Epithelial cell of prostate (primary cell): ENCODE data around the gene PHB1.

Experiments
- DNase-seq: peaks from one replicate; pipeline ENCODE4 v3.0.0-alpha.2; 2011; ENCODE audit warnings: low read depth, low spot score
- H3K27ac ChIP-seq: fragments of 450-650 bp; 2 replicates; pipeline ENCODE4 v1.5.1; 2017; ENCODE audit warnings: mild to moderate bottlenecking

Gene PHB1

DNA sequence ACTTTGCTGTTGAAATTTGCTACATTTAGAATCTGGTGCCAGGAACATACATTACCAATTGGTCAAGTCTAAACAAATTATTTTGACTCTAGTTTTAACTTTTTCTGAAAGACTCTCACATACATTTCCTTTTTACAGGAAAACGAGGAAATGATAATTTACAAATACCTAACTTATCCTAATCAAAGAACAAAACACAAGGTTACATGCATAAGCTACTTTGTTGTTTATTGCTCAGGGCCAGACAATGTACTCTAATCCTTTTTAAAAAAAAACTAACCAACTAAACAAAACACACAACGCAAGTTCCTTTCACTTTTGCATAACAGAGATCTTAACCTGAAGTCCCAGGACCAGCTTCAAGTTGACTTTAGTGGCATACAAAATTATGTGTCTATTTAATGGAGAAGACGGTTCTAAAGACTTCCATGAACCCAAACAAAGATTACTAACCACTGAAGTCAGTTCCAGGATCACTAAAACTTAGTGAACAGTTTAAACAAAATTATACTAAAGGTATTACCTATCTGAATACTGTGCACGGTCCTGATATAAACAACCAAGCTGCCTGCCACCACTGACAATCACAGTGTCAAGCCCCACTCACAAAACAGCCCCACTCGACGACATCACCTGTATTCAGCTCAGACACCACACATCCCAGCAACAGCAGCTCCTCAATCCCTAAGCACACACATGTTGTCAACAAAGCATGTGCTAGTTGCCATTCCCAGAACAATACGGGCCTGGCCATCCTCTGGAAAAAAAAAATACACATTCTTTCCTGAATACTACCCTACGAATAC is 54.5 kb downstream of the PHB1 start:
- no peak for DNase-seq
- H3K27ac ChIP-seq, result peak overlapping the region; percentile 85

DNA sequence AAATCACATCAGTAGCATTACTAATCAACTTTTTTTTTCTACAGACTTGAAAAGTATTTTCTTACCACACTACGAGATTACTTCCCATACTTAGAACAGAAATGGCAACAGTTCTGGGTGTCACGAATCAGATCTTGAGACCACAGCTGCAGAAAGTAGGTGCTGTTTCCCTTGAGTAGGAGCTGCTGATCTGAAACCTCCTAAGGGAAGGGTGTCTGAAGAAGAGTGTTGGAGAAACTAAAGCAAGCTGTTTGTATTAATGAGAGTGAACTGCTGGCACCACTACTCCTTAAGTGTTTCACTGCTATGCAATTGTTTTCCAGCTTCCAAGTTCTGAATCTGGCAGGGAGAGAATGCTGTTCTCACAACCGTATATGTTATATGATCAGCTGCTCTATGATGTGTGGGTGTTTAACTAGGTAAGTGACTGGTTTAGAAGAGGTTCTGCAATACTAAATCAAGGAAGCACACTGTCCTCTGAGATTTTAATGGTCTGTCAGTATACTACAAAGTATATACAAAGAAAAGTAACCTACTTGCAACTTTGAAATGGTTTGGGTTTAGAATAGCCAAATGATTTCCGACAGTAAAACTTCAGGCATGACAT is 55.9 kb downstream of the PHB1 start:
- H3K27ac ChIP-seq, result no peak overlapping the region
- no peak for DNase-seq

DNA sequence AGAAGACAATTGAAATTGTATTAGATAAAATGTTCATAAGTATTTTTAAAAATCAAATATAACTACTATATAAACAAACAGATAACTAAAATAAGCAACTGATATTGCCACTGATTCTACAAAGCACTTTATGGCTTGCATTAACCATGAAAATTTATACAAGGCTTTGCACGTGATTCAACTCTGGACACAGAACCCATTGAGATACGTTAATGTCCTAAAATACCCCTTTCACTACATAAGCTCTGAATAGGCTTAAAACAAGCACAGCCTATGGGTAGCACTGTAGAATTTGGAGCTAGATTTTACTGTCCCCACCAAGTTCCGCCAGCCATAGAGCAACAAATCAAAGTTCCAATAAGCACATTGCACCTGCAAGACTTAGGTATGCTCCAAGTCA is 57.2 kb downstream of the PHB1 start:
- H3K27ac ChIP-seq, result no peak overlapping the region
- no peak for DNase-seq

DNA sequence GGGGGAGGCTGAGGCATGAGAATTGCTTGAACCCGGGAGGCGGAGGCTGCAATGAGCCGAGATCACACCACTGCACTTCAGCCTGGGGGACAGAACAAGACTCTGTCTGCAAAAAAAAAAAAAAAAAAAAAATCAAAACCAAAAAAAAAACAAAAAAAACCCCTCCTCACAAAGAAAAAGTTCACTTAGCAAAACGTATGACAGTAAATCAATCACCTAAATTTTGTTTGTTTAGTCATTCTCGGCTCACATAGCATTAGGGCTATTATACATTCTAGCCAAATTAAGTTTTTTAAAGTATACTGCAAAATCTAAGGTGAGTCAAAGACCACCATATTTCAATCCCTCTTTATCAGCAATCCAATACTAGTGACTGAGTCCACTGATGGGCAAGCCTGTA is 58.4 kb downstream of the PHB1 start:
- DNase-seq, result no peak
- no peak overlapping the region for H3K27ac ChIP-seq
